GM21825 (cell line): ENCODE results near the gene PANK4.
"Not testable (repeated sequence)": the region's sequence is repeated elsewhere in the genome, so short reads cannot be mapped to it uniquely, and the experiment has no call there.

Experiments
- ATAC-seq: cut with Tn5 transposase; IDR thresholded peaks from one replicate; pipeline ENCODE4 v1.9.1; 2021; ENCODE audit warnings: mild to moderate bottlenecking, moderate library complexity; ENCODE audit not compliant: unreplicated experiment

Gene PANK4

GRCh38 chr1:2466958-2467554, 59.3 kb downstream of the PANK4 start:
- no peak for ATAC-seq

- ATAC-seq: no peak
These were observed 60.1 kb downstream of the PANK4 start for GRCh38 chr1:2466270-2466665.

DNA sequence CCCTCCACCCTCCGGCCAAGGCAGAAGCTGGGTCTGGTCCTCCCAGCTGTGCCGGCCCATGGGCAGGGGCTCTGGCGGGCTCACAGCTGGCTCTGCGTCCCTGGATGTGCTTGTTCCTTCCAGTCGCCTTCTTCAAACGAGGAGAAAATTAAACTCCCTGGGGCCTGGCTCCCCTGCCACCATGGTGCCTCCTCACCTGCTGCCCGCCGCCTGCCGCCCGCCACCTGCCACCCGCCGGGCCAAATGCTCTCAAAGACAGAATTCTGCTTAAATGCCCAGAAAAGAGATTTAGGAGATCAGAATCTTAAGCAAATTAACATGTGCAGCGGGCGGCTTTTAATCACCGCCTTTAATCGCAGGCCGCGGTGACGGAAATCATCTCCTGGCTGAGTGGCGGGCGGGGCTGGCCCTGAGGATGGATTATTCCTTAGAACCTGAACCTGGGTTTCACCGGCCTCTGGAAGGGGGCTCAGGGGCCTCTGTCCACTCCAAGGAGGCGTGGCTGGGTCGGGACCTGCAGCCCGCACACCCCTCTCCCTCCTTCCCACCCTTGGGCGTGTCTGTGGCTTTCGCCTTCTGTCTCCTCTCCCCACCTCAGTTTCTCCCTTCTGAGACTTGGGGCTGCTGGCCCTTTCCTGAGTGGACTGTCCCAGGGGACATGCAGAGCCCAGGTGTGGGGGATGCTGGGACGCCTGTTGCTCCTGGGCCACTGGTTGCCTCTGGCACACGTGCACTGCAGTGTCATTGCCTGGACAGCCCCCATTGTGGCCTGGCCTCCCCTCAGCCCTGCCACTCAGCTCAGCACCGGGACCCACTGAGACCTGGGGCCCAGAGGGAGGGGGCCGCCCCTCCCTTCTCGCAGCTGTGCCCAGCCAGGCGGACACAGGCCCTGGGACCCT, 60.8 kb downstream of the PANK4 start:
- ATAC-seq: no peak

DNA sequence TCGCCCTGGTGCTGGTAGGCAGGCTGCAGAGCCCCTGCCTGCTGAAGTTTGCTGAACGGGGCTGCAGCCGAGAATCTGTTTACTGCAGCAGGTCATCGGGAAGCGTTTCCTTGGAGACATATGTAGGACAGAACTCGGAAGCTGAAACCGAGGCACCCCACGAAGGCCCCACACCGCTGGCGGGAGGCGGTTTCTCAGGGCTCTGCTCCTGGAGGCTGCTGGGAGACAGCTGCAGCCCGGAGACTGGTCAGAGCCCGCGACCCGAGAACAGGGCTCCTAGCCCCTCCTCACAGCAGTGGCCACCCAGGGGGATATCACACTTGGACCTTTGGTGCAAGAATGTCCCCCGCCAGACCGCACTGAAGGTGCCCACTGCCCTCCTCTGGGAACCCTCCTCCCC, 63.0 kb downstream of the PANK4 start:
- no peak for ATAC-seq

- no peak for ATAC-seq
These were observed 63.6 kb downstream of the PANK4 start for GRCh38 chr1:2462819-2463218.

- ATAC-seq: no peak
These were observed 65.2 kb downstream of the PANK4 start for GRCh38 chr1:2460996-2461751.

- ATAC-seq: no peak
These were observed 66.2 kb downstream of the PANK4 start for GRCh38 chr1:2460203-2460602.

GRCh38 chr1:2459757-2460156, 66.6 kb downstream of the PANK4 start:
- no peak for ATAC-seq

- ATAC-seq: not testable (repeated sequence)
These were observed 67.2 kb downstream of the PANK4 start for GRCh38 chr1:2459102-2459753.

DNA sequence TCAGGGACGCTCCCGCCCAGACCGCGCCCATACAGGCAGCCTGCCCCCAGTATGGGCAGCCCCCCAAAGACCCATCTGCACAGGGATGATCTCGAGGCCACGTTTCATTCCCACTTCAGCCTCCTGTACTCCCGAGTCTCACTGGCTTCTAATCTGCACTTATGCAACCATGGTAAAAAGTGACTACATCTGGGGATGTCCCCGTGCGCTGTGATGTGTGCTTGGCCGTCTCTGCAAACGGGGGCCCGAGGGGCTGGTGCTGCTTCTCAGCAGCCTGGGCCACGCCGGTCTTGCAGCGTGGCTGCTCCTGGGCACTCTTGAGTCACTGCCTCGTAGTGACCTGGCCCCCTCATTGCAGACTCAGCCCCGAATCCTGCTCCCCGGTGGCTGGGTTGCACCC, 67.7 kb downstream of the PANK4 start:
- no peak for ATAC-seq
